ENCODE results near the gene F2R.
"Not testable (repeated sequence)": the region's sequence is repeated elsewhere in the genome, so short reads cannot be mapped to it uniquely, and the experiment has no call there.

Gene F2R

DNA sequence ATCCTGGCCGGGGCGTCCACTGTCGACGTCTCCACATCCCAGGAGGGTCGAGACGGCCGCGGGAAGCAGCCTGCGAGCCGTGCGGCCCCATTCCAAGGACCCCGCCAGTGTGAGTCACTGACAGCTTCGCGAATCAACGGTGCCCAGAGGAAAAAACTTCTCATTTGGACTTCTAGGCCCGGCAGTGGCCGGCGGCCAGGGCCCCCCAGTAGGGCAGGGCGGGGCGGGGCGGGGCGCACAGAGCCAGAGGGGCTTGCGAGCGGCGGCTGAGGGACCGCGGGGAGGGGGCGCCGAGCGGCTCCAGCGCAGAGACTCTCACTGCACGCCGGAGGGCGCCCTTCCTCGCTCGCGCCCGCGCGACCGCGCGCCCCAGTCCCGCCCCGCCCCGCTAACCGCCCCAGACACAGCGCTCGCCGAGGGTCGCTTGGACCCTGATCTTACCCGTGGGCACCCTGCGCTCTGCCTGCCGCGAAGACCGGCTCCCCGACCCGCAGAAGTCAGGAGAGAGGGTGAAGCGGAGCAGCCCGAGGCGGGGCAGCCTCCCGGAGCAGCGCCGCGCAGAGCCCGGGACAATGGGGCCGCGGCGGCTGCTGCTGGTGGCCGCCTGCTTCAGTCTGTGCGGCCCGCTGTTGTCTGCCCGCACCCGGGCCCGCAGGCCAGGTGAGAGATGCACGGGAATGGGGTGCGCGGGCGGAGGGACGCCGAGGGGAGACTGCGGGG, at the start of gene F2R:
F2R (plus strand) TSS at position 391 of the 720 bp plus-strand sequence; CDS start at position 573, 182 bp downstream.
- DNase-seq (ENCODE audit: extremely low spot score, insufficient read length, low read depth) (peak; percentile 32), FAIRE-seq (no peak)

- DNase-seq (ENCODE audit: extremely low spot score, insufficient read length, low read depth): no peak
- no peak for FAIRE-seq
These were observed 48.4 kb upstream of the F2R start for GRCh38 chr5:76667495-76667894.

DNA sequence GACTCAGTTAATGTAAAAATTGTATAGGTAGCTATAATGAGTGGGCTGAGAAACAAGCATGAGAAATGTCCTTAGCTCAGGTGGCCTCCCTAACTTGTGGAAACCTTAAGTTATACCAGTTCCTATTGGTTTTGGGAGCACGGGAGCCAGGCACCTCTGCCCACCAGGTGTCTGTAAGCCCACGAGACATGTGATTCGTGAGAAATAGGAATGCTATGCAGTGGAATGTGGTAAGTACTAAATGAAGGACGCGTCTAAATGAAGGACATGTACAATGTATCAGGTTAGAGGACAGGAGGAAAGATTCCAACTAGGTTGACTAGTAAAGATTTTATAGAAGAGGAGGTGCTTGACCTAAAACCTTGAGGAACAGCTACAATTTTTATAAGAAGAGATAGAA, 46.7 kb upstream of the F2R start:
- DNase-seq (ENCODE audit: extremely low spot score, insufficient read length, low read depth) (no peak), FAIRE-seq (no peak)

GRCh38 chr5:76670508-76670907, 45.4 kb upstream of the F2R start:
- FAIRE-seq (no peak), DNase-seq (ENCODE audit: extremely low spot score, insufficient read length, low read depth) (no peak)

DNA sequence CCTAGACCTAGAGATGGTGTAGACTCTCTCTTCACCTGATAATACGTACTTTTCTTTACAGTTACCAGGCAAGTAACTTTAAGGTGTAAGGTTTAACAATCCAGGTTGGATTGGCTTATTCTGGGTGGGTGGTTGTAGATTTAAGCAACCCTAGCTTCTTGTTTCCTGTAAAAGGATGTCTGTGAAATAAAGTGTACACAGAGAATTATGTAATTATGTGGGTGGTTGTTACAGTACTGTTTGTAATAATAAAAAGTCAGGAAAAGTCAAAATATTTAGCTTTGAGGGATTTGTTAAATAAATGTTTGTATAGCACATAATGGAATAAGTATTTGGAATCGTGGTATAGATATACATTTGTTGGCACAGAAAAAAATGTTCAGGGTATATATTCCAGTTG, 43.7 kb upstream of the F2R start:
- DNase-seq (ENCODE audit: extremely low spot score, insufficient read length, low read depth) (no peak), FAIRE-seq (no peak)

DNA sequence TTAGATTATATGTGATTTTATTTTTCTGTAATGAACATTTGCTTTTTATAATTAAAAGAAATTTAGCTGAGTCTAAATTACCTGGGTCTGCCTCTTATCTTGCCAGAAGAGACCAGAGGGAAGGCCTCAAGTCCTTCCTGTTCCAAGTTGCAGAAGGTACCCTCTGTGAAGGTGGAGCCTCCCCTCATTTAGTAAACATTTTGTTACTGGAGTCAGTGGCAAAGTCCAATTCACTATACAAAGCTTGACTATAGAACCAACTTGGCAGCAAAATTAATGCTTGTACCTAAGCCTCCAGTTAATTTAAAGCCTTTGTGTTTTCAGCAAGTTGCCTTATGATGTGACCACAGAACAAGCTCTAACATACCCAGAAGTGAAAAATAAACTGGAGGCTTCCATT, 42.8 kb upstream of the F2R start:
- FAIRE-seq (no peak), DNase-seq (ENCODE audit: extremely low spot score, insufficient read length, low read depth) (no peak)

- FAIRE-seq (no peak), DNase-seq (ENCODE audit: extremely low spot score, insufficient read length, low read depth) (no peak)
These were observed 41.4 kb upstream of the F2R start for GRCh38 chr5:76674330-76675066.

DNA sequence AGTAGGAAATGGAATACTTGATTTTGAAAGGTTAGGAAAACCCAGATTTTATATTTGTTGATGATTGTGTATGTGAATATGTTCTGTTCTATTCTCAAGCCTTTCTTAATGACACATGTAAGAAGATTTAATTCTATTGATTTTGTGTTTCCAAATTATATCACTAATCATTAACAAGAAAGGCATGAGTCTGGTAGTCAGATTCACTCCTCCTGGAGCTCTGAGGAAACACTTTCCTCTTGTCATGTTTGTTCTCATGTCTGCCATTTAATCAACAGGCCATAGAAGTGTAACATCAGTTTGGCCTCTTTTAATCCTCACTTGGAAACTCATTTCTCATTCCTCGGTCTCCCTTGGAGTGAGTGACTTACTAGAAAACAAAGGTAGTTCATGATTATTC, 40.6 kb upstream of the F2R start:
- DNase-seq (ENCODE audit: extremely low spot score, insufficient read length, low read depth) (no peak), FAIRE-seq (no peak)

- no peak for DNase-seq (ENCODE audit: extremely low spot score, insufficient read length, low read depth)
- no peak for FAIRE-seq
These were observed 38.0 kb upstream of the F2R start for GRCh38 chr5:76677849-76678472.

- DNase-seq (ENCODE audit: extremely low spot score, insufficient read length, low read depth): no peak
These were observed 36.7 kb upstream of the F2R start for GRCh38 chr5:76679231-76679630.

DNA sequence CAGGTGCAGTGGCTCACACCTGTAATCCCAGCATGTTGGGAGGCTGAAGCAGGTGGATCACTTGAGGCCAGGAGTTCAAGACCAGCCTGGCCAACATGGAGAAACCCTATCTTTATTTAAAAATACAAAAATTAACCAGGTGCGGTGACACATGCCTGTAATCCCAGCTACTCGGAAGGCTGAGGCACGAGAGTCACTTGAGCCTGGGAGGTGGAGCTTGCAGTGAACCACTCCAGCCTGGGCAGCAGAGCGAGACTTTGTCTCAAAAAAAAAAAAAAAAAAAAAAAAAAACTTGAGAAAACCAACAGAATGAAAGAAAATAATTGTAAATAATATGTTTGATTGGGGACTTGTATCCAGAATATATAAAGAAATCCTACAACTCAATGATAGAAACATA, 35.1 kb upstream of the F2R start:
- FAIRE-seq; DNase-seq (ENCODE audit: extremely low spot score, insufficient read length, low read depth): not testable (repeated sequence)

More at GRCh38 chr5:76679231-76679630, 36.7 kb upstream of the F2R start:
- FAIRE-seq: no peak

DNA sequence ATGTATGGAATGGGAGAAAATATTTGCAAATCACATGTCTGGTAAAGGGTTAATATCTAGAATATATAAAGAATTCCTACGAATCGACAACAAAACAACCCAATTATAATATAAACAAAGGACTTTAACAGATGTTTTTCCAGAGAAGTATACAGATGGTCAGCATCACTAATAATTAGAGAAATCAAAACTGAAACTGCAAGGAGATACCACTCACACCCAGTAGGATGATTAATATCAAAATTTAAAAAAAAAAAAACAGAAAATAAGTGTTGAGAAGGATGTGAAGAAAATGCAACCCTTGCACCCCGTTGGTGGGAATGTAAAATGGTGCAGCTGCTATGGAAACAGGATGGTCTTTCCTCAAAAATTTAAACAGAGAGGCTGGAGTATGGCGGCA, 34.6 kb upstream of the F2R start:
- DNase-seq (ENCODE audit: extremely low spot score, insufficient read length, low read depth) (no peak), FAIRE-seq (no peak)

- DNase-seq (ENCODE audit: extremely low spot score, insufficient read length, low read depth): no peak
- no peak for FAIRE-seq
These were observed 33.5 kb upstream of the F2R start for GRCh38 chr5:76682387-76682786.

GRCh38 chr5:76683816-76684731, 31.9 kb upstream of the F2R start:
- no peak for DNase-seq (ENCODE audit: extremely low spot score, insufficient read length, low read depth)
- no peak for FAIRE-seq

- DNase-seq (ENCODE audit: extremely low spot score, insufficient read length, low read depth) (no peak), FAIRE-seq (no peak)
These were observed 31.0 kb upstream of the F2R start for GRCh38 chr5:76684756-76685519.

- FAIRE-seq (no peak), DNase-seq (ENCODE audit: extremely low spot score, insufficient read length, low read depth) (no peak)
These were observed 30.2 kb upstream of the F2R start for GRCh38 chr5:76685704-76686103.

- FAIRE-seq: no peak
- DNase-seq (ENCODE audit: extremely low spot score, insufficient read length, low read depth): no peak
These were observed 27.7 kb upstream of the F2R start for GRCh38 chr5:76688212-76688611.

- no peak for DNase-seq (ENCODE audit: extremely low spot score, insufficient read length, low read depth)
- no peak for FAIRE-seq
These were observed 27.1 kb upstream of the F2R start for GRCh38 chr5:76688836-76689235.

- no peak for FAIRE-seq
- no peak for DNase-seq (ENCODE audit: extremely low spot score, insufficient read length, low read depth)
These were observed 26.4 kb upstream of the F2R start for GRCh38 chr5:76689321-76690036.

Measured in GM18507 (cell line).